Stimulated activated CD8-positive, alpha-beta memory T cell treated with anti-CD3 and anti-CD28 coated beads, Interleukin-4, amount 100 ng/mL, for 1 hour (primary cell): ENCODE data around the gene TXNRD1.

ENCODE experiments used
- DNase-seq, 2 donors: peaks; one replicate each; pipeline ENCODE4 v3.0.0-alpha.2; 2020; ENCODE audit warnings: low read depth in 2 of 2, low spot score in 1 of 2

Gene TXNRD1

GRCh38 chr12:104347374-104348075 is 131.9 kb downstream of the TXNRD1 start:
- DNase-seq: no peak

- DNase-seq: no peak
Observed at GRCh38 chr12:104348283-104348993, 132.9 kb downstream of the TXNRD1 start.

DNA sequence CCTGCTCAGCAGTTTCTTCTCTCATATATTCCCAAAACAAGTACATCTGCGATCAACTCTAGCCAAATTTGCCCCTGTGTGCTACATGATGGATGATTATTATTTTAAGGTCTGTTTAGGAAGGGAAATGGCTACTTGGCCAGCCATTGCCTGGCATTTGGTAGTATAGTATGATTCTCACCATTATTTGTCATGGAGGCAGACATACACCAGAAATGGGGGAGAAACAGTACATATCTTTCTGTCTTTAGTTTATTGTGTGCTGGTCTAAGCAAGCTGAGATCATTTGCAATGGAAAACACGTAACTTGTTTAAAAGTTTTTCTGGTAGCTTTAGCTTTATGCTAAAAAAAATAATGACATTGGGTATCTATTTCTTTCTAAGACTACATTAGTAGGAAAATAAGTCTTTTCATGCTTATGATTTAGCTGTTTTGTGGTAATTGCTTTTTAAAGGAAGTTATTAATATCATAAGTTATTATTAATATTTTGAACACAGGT is 133.5 kb downstream of the TXNRD1 start:
- DNase-seq: no peak

DNA sequence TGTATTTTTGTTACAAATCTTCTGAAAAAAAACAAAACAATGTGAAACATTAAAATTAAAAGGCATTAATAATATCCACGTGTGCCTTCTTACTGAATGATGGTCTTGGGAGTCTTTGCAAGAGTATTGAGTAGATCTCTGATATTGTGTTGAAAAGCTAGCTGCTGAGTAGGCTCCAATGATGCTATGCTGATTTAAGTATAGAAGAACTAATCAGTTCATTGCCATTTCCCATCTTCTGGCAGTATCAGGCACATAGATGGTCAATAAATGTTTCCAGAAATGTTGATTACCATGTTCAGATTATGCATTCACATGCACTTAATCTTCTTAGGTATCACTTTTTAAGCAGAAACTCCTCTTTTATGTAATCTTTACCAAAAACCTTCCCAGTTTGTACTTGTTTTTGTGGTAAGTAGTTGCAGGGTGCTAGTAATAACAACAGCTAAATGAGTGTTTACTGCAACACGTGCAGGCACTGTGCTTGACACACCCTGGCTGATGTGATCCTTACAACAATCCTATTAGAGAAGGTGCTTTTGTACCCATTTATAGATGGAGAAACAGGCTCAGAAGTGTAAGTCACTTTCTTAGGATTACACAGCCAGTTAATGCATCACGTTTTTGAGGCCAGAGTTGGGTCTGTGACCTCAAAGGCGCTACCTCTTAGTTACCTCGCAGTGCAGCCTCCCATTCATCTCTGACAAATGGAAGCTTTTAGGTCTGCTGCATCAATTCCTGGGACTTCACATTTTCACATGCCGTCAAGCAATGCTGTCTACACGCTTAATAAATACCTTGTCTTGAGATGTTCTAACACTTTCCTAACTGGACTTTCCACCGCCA is 134.9 kb downstream of the TXNRD1 start:
- no peak for DNase-seq

DNA sequence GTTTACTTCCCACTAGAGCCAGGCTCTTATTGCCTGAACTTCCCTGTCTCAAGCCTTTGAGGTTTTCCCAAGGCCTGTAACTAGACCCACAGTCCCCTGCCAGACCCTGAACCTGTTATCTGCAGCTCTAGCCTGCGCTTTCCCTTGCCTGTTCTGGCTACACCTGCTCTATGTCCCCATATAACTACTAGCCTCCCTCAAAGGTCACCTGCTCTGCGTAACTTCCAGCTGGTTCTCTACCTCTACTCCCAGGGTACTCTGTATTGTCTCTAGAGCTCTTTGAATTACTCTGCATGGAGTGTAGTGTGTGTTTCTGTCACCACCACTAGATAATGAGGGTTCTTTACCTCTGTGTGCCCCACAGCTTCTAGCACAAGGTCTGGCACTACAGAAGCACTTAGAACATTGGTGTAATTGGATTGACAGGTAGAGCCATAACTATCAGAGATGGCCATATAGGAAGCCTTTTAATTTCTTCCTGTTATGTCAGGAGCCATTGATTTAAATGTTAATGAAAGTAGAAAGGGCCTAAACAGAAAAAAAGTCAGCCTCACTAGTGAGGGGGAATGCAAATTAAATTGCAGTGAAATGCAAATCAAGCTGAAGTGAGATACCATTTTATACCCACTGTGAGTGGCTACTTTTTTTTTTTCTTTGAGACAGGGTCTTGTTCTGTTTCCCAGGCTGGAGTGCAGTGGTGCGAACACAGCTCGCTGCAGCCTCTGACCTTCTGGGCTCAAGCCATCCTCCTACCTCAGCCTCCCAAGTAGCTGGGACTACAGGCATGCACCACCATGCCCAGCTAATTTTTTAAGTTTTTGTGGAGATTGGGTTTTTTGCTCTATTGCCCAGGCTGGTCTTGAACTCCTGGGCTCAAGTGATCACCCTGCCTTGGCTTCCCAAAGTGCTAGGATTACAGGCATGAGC is 135.7 kb downstream of the TXNRD1 start:
- DNase-seq: no peak

DNA sequence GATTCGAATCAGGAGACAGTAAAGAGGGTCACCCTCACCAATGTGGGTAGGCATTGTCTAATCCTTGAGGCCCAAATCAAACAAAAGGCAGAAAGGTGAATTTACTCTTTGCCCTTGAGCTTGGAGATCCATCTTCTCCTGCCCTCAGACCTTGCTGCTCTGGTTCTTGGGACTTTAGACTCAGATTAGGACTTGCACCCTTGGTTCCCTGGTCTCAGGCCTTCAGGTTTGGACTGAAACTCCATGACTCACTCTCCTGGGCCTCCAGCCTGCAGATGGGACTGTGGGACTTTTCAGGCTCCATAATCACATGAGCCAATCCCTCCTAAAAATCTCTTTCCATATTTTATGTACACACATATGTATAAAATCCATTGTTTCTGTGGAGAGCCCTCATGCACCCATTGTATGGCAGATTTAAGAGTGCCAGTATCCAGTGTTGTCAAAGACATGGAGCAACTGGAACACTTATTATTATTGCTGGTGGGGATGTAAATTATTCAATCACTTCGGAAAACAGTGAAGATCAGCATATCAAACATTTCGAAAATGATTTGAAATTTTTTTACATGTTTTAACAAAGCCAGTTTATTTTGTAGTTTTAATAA is 136.6 kb downstream of the TXNRD1 start:
- DNase-seq: no peak

DNA sequence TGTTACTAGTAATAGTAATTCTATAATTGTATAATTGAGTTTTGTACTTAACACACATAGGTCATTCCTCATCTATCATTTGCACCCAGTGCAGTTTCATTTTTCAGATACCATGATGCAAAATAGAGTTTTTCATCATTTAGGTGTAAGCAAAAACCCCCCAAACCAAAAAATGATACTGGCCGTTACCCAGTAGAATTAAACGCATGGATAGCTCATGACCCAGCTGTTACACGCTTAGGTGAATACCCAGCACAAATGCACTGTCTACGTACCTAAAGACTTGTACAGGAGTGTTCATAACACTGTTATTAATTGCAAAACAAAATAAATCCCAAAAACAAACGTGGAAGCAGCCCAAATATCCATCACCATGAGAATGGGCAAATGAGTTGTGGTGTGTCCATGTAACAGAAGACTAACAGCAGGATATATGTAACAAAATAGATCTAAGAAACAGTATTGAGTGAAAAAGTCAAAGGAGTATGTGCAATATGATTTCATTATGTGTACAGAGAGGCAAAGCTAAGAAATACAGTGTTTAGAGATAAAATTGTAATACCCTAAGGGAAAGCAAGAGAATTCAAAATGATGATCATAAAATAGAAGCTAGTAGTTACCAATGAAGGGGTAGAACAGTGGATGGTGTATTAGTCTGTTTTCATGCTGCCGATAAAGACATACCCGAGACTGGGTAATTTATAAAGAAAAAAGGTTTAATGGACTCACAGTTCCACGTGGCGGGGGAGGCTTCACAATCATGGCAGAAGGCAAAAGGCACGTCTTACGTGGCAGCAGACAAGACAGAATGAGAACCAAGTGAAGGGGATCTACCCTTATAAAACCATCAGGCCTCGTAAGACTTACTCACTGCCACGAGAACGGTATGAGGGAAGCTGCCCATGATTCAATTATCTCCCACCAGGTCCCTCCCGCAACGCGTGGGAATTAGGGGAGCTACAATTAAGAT is 137.7 kb downstream of the TXNRD1 start:
- DNase-seq: no peak

- no peak for DNase-seq
Observed at GRCh38 chr12:104354167-104354867, 138.7 kb downstream of the TXNRD1 start.

DNA sequence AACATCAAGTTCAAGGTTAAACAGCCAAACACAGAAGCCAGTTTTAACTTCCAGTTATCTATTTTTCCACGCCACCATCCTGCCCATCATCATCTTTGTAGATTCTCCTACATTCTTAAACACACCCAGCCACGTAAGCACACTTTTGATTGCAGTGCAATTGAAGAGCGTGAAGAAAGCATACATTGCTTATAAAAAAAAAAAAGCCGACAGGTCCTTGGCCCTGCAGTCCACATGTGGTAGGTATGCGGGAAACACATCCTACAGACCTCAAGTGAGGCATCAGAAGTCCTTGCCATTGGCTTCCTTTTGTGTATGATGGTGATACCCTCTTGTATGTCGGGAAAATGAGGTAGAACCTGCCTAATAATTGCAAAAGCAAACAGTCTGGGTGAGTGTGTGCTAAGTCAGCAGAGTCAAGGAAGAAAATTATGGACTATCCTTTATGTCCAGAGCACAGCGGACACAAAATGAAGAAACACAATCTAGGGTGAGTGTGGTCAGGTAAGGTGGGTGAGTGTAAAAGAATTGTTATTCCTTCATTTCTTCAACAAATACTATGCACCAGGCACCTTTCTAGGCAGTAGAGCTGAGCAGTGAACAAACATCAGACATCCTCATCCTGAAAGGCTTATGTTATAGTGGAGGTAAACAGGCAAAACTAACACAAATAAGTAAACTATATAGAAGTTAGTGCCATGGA is 139.4 kb downstream of the TXNRD1 start:
- no peak for DNase-seq

DNA sequence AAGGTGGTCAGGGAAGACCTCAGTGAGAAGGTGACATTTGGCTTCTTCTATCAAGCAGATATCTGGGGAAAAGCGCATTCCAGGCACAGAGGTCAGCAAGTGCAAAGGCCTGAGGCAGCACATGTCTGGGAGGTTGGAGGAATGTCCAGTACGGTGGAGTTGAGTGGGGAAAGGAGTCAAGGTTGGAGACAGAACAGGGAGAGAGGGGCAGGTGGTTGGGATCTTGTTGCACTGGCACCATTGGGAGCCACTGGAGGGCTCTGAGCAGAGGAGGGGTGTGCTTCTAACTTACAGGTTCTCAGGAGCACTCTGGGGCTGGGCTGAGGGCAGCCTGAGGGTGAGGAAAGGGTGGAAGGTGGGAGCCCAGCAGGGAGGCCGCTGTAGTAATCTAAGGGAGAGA is 140.1 kb downstream of the TXNRD1 start:
- no peak for DNase-seq

DNA sequence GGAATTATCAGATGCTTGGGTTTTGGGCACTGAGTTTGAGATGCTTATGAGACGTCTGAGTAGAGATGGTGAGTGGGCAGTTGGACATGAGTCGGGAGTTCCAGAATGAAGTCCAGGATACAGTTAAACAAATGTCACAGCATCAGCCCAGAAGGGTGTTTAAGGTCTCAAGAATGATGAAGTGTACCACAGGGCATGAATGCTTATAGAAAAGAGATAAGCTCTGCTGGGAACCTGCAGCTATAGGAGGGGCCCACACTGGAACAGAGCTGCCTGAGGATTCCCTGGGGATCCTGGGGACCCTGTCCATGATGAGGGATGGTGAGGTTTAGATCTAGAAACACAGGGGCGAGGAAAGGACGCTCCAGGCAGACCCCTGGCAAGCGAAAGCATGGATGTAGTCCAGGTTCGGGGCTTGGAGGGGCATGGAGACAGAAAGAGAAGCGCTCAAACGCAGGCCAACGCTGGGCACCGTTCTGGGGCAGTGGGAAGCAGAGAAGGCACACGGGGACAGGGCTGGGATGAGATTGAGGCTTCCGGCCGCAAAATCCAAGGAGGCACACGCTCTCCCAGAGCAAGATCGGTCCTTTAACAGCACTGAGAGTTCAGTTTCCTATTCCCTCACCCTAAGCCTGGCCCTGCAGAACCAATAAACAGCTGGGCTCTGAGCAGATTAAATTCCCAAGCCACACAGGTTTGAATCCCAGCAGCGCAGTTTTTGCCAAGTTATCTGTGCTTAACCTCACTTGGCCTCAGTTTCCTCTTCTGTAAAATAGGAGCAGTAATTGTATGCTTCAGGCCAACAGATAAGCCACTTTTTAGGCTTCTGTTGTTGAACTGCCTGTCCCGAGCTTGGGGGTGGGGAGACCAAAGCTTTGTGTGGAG is 140.9 kb downstream of the TXNRD1 start:
- DNase-seq: no peak

DNA sequence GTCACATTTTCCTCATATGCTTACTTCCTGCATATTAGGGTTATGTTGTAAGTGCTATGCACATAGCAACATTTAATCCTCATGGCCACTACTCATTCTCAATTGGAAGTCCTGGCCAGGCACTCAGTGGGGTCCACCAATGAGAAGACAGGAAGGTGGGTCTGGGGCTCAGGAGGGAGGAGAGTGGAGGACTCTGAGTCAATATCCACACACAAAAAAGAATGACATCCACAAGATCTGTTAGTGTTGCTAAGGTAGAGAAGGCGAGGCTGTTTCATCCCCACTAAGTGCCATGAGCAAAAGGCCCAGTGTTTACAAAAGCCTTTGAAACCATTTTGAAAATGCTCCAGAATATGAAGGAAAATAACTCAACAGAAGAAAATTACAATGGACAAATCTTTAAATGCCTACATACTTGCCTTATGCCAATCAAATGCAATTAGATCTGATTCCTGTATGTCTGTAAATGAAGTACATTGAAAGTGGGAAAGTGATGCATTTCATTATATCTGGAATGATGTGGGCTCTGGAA is 141.9 kb downstream of the TXNRD1 start:
- no peak for DNase-seq

- DNase-seq: peak; percentile 31 to 53
Observed at GRCh38 chr12:104358353-104359003, 142.9 kb downstream of the TXNRD1 start.

GRCh38 chr12:104359216-104359615 is 143.6 kb downstream of the TXNRD1 start:
- no peak for DNase-seq

- no peak for DNase-seq
Observed at GRCh38 chr12:104360157-104360556, 144.6 kb downstream of the TXNRD1 start.
